Duodenal mucosa (tissue), 2 donors: Measurements from ENCODE around the gene TRH.

Experiments
- H3K27ac ChIP-seq: one replicate; pipeline ENCODE4 v1.7.0; 2013; ENCODE audit warnings: low read depth, low read length
- H3K27me3 ChIP-seq, 2 donors: one replicate each; pipeline ENCODE4 v1.7.0; 2013; ENCODE audit warnings: low read length in 2 of 2, control low read depth in 1 of 2; ENCODE audit not compliant: insufficient read depth in 2 of 2, control insufficient read depth in 1 of 2
- H3K36me3 ChIP-seq, 2 donors: one replicate each; pipeline ENCODE4 v1.7.0; 2013; ENCODE audit warnings: low read length in 2 of 2, control low read depth in 1 of 2; ENCODE audit not compliant: insufficient read depth in 2 of 2, control insufficient read depth in 1 of 2
- H3K4me1 ChIP-seq, 2 donors: one replicate each; pipeline ENCODE4 v1.7.0; 2013; ENCODE audit warnings: low read length in 2 of 2, control low read depth in 1 of 2; ENCODE audit not compliant: insufficient read depth in 2 of 2, control insufficient read depth in 1 of 2
- H3K4me3 ChIP-seq, 2 donors: one replicate each; pipeline ENCODE4 v1.7.0; 2013; ENCODE audit warnings: low read length in 2 of 2, low read depth in 1 of 2
- H3K9ac ChIP-seq, 2 donors: one replicate each; pipeline ENCODE4 v1.7.0; 2013; ENCODE audit warnings: low read length in 2 of 2, low read depth in 1 of 2
- H3K9me3 ChIP-seq, 2 donors: one replicate each; pipeline ENCODE4 v1.7.0; 2013; ENCODE audit warnings: low read length in 2 of 2, control low read depth in 1 of 2; ENCODE audit not compliant: control insufficient read depth in 1 of 2

Gene TRH

DNA sequence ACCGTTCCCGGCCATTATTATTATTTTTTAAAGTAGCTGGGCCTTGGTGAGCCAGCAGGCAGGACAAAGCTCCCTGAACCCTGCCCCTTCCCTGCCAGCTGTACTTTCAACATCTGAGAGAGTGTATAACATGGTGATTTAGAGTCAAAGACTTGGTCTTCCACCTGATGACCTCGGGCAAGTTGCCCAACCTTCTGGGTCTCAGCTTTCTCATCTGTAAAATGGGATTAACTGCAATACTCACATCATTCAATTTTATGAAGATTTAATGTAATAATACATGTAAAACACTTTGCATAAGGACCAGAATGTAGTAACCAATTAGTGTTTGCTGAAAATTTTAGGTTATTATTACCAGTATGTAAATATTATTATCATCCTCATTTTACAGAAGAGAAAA lies 11.9 kb upstream of the TRH start:
- Histone ChIP-seq H3K36me3 (no peaks in the 10 kb centered on the region), H3K27ac (no peak overlapping the region), H3K4me3 (no peak overlapping the region), H3K9me3 (no peaks in the 10 kb centered on the region), H3K4me1 (no peaks in the 10 kb centered on the region), H3K27me3 (peaks cover 0 to 4% of the 10 kb centered on the region in 2 donors), H3K9ac (no peak overlapping the region)

DNA sequence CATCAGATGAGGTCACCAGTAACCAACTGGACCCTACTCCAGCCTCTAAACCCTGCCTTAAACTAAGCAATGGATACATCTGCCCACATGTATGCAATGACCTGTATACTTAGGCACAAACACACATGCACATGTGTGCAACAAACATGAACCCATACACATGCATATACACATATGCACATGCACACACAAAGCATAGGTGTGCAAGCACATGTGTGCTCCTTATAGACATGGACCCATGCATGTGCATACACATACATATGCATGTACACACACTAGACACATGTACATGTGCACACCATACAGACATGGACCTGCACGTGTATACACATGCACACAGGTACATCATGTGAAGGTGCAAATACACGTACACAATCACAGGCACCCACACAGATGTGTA lies 8.6 kb upstream of the TRH start:
- no peaks in the 10 kb centered on the region for H3K9me3 ChIP-seq

DNA sequence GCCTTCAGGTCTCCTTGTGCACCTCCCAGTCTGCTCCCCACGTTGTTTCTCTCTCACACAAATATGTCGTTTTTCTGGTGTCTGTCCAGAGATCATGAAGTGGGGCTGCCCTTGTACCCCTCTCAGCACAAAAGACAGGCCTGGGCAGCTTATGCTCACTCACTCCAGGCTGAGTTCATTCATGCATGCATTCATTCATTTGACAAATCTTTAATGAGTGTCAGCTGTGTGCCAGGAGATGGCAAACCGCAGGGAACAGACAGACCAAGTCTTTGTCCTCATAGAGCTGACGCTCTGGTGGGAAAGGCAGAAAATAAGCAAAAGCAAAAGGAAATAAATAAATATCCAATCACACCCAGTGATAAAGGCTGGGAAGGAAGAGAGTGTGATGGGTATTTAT lies 7.6 kb upstream of the TRH start:
- Histone ChIP-seq H3K4me3 (no peak overlapping the region), H3K4me1 (no peaks in the 10 kb centered on the region), H3K27me3 (peaks cover 0 to 4% of the 10 kb centered on the region in 2 donors), H3K9ac (no peak overlapping the region), H3K9me3 (no peaks in the 10 kb centered on the region), H3K36me3 (no peaks in the 10 kb centered on the region), H3K27ac (no peak overlapping the region)

More for the DNA sequence above, 8.6 kb upstream of the TRH start:
- Histone ChIP-seq H3K36me3 (no peaks in the 10 kb centered on the region), H3K27ac (no peak overlapping the region), H3K4me1 (no peaks in the 10 kb centered on the region), H3K4me3 (no peak overlapping the region), H3K27me3 (peaks cover 0 to 4% of the 10 kb centered on the region in 2 donors), H3K9ac (no peak overlapping the region)

DNA sequence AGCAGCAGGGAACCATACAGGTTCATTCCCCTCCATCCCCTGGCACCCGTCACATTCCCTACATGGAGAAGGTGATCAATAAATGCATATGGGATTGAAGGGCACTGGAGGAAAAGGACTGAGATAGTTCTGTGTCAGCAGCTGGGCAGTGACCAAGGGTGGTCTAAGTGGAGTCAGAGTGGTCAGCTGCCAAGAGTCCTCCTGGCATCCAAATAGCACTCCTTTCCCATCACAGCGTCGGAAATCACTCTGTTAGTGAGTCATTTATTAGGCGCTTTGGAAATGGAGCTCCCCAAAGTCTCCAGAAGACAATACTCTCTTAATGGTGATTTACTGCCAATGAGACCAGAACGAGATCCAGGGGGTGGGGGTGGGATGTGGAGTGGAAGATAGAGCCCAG lies 6.8 kb upstream of the TRH start:
- Histone ChIP-seq H3K27me3 (peaks cover 1 to 10% of the 10 kb centered on the region in 2 donors), H3K4me1 (no peaks in the 10 kb centered on the region), H3K4me3 (no peak overlapping the region), H3K36me3 (no peaks in the 10 kb centered on the region), H3K9me3 (no peaks in the 10 kb centered on the region), H3K9ac (no peak overlapping the region), H3K27ac (no peak overlapping the region)

DNA sequence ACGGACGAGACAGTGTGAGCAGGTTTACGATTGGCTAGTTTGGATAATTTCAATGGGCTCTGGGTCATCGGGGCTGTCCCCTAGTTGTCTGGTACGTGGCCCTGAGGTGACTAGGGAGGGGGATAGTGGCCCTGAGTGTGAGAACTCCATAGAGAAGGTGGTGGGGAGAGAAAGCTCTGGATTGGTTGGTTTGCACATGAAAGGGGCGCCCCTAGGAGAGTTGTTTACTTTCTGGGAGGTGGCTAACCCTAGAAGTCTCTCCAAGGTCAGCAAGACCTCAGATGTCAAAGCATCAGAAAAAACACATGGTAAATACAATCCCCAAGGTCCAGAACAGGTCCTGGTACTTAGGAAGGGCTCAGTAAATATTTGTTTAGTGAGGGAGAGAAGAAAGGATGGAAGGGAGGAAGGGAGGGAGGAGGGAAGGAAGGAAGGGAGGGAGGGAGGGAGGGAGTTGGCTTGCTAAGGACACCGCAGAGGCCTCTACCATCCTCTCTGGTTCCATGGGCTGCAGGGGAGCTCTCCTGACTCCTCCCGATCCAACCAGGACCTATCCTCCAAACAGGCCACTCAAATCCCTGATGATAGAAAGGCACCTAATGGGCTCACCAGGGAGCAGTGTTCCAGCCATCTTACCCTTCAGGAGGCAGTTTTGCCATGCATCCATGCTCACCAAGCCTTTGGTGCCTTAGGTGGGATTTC lies 3.0 kb upstream of the TRH start:
- H3K27me3 ChIP-seq = peaks cover 23 to 36% of the 10 kb centered on the region in 2 donors
- no peak overlapping the region for H3K9ac ChIP-seq
- no peak overlapping the region for H3K27ac ChIP-seq
- H3K36me3 ChIP-seq = no peaks in the 10 kb centered on the region
- H3K9me3 ChIP-seq = no peaks in the 10 kb centered on the region
- peaks cover 0 to 6% of the 10 kb centered on the region in 2 donors for H3K4me1 ChIP-seq
- H3K4me3 ChIP-seq = no peak overlapping the region

DNA sequence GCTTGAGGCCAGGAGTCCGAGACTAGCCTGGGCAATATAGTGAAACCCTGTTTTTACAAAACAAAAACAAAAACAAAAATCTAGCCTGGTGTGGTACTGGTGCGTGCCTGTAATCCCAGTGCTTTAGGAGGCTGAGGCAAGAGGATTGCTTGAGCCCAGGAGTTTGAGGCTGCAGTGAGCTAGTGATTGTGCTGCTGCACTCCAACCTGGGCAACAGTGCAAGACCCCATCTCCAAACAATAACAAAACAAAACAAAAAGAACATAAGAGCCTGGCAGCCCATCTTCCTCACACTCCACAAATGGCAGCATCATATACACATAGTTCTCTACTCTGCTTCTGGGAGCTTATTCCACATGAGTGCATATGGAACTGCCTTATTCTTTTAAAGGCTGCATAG lies 2.2 kb upstream of the TRH start:
- Histone ChIP-seq H3K4me3 (no peak overlapping the region), H3K27me3 (peaks cover 27 to 40% of the 10 kb centered on the region in 2 donors), H3K9ac (no peak overlapping the region), H3K4me1 (peaks cover 0 to 6% of the 10 kb centered on the region in 2 donors), H3K9me3 (no peaks in the 10 kb centered on the region), H3K36me3 (no peaks in the 10 kb centered on the region), H3K27ac (no peak overlapping the region)

DNA sequence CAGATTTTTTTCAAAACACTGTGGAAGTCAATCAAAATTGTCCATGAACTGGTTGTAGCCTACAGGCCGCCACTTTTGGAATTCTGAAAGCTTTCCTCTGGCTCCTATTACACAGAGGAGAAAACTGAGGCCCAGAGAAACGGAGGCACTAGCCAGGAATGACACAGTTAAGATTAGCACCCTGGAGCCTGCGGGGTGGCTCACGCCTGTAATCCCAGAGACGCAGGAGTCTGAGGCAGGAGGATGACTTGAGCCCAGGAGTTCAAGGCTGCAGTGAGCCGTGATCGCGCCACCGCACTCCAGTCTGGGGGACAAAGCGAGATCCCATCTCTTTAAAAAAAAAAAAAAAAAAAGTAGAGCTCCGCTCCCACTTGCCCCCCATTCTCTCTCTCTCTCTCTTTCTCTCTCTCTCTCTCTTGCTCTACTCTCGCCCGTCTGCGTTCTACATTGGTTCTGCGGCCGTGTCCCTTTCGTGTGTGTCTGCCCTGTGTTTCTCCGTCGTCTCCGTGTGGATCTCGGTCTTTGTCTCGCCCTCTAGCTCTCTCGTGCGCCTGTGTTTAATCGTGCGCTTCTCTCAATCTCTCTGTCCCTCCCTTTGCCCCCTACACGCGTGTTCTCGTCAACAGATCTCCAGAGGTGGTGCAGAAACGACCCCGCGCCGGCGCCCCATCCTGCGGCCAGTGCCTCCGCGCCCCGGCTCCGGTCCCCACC lies 512 bp upstream of the TRH start:
- Histone ChIP-seq H3K27me3 (peaks cover 27 to 45% of the 10 kb centered on the region in 2 donors), H3K4me1 (peaks cover 0 to 6% of the 10 kb centered on the region in 2 donors), H3K27ac (no peak overlapping the region), H3K36me3 (no peaks in the 10 kb centered on the region), H3K9ac (no peak overlapping the region), H3K4me3 (no peak overlapping the region), H3K9me3 (no peaks in the 10 kb centered on the region)

DNA sequence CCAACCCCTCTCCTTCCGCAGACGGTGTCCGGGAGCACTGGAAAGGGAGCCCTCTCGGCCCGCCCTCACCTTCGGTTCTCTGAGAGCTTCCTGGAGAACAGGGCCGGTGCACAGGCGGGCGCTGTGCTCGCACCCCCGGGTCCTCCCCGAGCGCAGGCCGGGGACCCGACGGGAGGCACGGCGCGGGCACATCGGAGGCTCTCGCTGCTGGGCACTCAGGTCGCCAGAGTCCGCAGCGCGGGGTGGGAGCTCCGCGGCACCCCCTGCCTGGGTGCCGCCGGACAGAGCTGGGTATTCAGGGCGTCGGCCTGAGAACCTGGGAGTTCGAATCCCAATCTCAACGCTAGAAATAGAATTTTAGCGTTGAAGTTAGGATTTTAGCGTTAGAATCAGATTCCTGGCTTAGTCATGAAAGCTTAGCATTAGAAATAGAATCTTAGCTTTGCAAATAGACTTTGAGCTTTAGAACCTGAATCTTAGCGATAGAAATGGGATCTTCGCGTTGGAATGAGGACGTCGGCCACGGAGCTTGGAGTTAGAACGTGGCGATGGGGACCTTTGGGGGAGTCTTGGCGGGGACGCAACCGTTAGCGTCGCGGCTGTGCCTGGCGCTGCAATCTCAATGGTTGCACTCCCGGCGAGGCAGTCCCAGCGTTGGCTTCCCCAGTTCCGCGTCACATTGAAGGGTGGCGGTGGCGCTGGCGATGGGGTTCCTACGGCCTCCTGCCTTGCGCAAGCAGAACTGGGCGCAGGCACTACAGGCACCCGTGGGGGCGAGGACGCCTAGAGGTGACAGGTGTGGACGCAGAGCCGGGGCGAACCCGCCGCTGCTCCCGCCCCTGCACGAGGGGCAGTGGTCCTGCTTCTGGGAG lies 549 bp downstream of the TRH start:
- Histone ChIP-seq H3K4me3 (peak overlapping the region; percentile 26 to 36), H3K27ac (no peak overlapping the region), H3K9me3 (no peaks in the 10 kb centered on the region), H3K36me3 (no peaks in the 10 kb centered on the region), H3K27me3 (peaks cover 27 to 45% of the 10 kb centered on the region in 2 donors), H3K4me1 (peaks cover 0 to 6% of the 10 kb centered on the region in 2 donors), H3K9ac (no peak overlapping the region)

DNA sequence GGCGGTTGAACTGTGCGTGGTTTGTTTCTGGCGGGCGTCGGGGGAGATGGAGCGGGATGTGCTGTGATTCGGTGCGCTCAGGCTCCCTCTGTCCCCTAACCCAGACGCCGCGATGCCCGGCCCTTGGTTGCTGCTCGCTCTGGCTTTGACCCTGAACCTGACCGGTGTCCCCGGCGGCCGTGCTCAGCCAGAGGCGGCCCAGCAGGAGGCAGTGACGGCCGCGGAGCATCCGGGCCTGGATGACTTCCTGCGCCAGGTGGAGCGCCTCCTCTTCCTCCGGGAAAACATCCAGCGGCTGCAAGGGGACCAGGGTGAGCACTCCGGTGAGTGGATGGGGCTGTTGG lies 1.2 kb downstream of the TRH start:
- Histone ChIP-seq H3K9ac (no peak overlapping the region), H3K4me3 (peak overlapping the region in 1 of 2 donors; percentile 36), H3K27me3 (peaks cover 27 to 45% of the 10 kb centered on the region in 2 donors), H3K9me3 (no peaks in the 10 kb centered on the region), H3K4me1 (peaks cover 0 to 6% of the 10 kb centered on the region in 2 donors), H3K36me3 (no peaks in the 10 kb centered on the region), H3K27ac (no peak overlapping the region)

DNA sequence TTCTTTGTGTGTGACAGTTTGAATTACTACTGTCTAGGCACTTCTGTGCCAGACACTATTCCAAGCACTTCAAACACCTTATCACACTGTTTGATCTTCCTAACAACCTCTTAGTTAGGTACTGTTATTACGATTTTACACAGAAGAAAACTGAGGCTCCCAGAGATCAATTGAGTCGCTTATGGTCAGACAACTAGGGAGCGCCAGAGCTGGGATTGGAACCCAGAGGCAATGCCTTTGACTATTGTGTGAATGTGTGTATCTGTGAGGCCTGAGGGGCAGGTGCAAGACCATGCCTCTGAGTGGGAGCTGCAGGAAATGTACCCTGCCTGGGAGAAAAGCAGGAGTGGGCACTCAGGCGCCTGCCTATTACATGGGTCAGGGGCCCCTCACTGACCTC lies 1.8 kb downstream of the TRH start:
- Histone ChIP-seq H3K27ac (no peak overlapping the region), H3K9ac (no peak overlapping the region), H3K9me3 (no peaks in the 10 kb centered on the region), H3K4me1 (peaks cover 0 to 6% of the 10 kb centered on the region in 2 donors), H3K36me3 (no peaks in the 10 kb centered on the region), H3K27me3 (peaks cover 27 to 45% of the 10 kb centered on the region in 2 donors), H3K4me3 (no peak overlapping the region)
